SU-DHL-6 (cell line): ENCODE data around the gene CUBN.

ENCODE experiments used
- H2AFZ ChIP-seq: fragments of 200-600 bp; sonication (generic); 2 replicates; pipeline ENCODE4 v1.6.1; 2014; ENCODE audit warnings: low read depth, mild to moderate bottlenecking, moderate library complexity, mixed read lengths, antibody characterized with exemption, low read length; ENCODE audit not compliant: severe bottlenecking
- H3F3A ChIP-seq: fragments of 200-600 bp; shearing (Covaris generic); 2 replicates; pipeline ENCODE4 v1.6.0; 2016; ENCODE audit warnings: antibody characterized with exemption, mild to moderate bottlenecking; ENCODE audit not compliant: insufficient read depth
- H3K27ac ChIP-seq: fragments of 200-600 bp; sonication (generic); 2 replicates; pipeline ENCODE4 v1.5.1; 2016; ENCODE audit warnings: low read depth, mild to moderate bottlenecking, low read length, moderate library complexity, mixed read lengths
- H3K27me3 ChIP-seq: fragments of 200-600 bp; sonication (generic), shearing (Covaris generic); 2 replicates; pipeline ENCODE4 v1.6.0; 2014; ENCODE audit warnings: mild to moderate bottlenecking, low read length
- H3K36me3 ChIP-seq: fragments of 200-600 bp; sonication (generic); 2 replicates; pipeline ENCODE4 v1.6.1; 2014; ENCODE audit warnings: mild to moderate bottlenecking, low read length, mixed read lengths
- H3K4me2 ChIP-seq: fragments of 300-600, 200-600 bp; shearing (Covaris generic), sonication (generic); 2 replicates; pipeline ENCODE4 v1.6.0; 2014; ENCODE audit warnings: low read length, low read depth, mild to moderate bottlenecking; ENCODE audit not compliant: poor library complexity, severe bottlenecking
- H3K4me3 ChIP-seq: fragments of 200-600 bp; sonication (generic); 2 replicates; pipeline ENCODE4 v1.5.1; 2014; ENCODE audit warnings: antibody characterized with exemption, low read length, mild to moderate bottlenecking, mixed read lengths; ENCODE audit not compliant: insufficient read depth, poor library complexity, severe bottlenecking
- H3K79me2 ChIP-seq: fragments of 200-600 bp; sonication (generic); 2 replicates; pipeline ENCODE4 v1.6.1; 2014; ENCODE audit warnings: mild to moderate bottlenecking, low read length, moderate library complexity; ENCODE audit not compliant: insufficient read depth
- H3K9ac ChIP-seq: fragments of 200-600 bp; sonication (generic); 2 replicates; pipeline ENCODE4 v1.7.0; 2014; ENCODE audit warnings: mild to moderate bottlenecking, low read length
- H3K9me2 ChIP-seq: fragments of 200-600 bp; sonication (generic); replicated peaks from 2 replicates; pipeline ENCODE4 v1.6.1; 2014; ENCODE audit warnings: low read length; ENCODE audit not compliant: insufficient read depth
- H3K9me3 ChIP-seq: fragments of 200-600 bp; sonication (generic); 2 replicates; pipeline ENCODE4 v1.6.1; 2014; ENCODE audit warnings: low read length, mixed read lengths; ENCODE audit not compliant: insufficient read depth
- H4K20me1 ChIP-seq: fragments of 200-600 bp; sonication (generic); 2 replicates; pipeline ENCODE4 v1.6.1; 2014; ENCODE audit warnings: low read depth, mild to moderate bottlenecking, antibody characterized with exemption, low read length, moderate library complexity, mixed read lengths
- EZH2phosphoT487 ChIP-seq: fragments of 200-600 bp; sonication (generic), shearing (Covaris generic); conservative IDR thresholded peaks from 2 replicates; pipeline ENCODE4 v1.6.1; 2018; ENCODE audit warnings: mild to moderate bottlenecking, antibody characterized with exemption, low read length, moderate library complexity, mixed read lengths
- TF ChIP-seq, protein P1 (sequence below): fragments of 200-600 bp; sonication (generic); IDR thresholded peaks from one replicate; pipeline ENCODE4 v1.5.1; 2017; ENCODE audit warnings: antibody characterized with exemption, mild to moderate bottlenecking, low read length, moderate library complexity; ENCODE audit not compliant: insufficient read depth, poor library complexity, severe bottlenecking

The CUBN gene

DNA sequence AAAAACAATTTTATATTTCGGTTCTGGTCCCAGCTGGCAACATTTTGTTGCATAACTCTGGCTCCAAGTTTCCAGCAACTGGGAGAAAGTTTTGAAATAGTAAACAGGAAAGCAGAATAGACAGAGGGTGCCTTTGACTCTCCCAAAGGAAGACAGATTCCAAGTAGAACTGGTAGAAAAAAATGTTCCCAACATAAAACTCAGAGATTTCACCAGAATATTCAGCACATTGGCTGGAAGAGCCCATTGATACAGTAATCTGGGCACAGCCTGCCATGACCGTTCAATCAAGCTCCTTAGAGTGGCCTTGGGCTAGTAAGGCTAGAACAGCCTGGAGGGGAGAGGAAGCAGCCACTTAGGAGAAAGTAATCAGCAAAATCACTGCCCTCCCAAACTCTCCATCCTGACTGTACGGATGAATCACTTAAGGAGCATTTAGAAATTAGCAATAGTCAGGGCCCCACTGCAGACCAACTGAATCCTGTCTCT is 120.4 kb downstream of the CUBN start:
- H3K4me3 ChIP-seq = no peak overlapping the region
- no peaks in the 10 kb centered on the region for H3K27me3 ChIP-seq
- no peaks in the 10 kb centered on the region for H3K36me3 ChIP-seq
- no peak overlapping the region for H3K4me2 ChIP-seq
- H3K9me3 ChIP-seq = no peaks in the 10 kb centered on the region
- no peak overlapping the region for H3K9ac ChIP-seq
- no peaks in the 10 kb centered on the region for H3K9me2 ChIP-seq
- H3F3A ChIP-seq = no peaks in the 10 kb centered on the region
- TF ChIP-seq, protein P1, sequence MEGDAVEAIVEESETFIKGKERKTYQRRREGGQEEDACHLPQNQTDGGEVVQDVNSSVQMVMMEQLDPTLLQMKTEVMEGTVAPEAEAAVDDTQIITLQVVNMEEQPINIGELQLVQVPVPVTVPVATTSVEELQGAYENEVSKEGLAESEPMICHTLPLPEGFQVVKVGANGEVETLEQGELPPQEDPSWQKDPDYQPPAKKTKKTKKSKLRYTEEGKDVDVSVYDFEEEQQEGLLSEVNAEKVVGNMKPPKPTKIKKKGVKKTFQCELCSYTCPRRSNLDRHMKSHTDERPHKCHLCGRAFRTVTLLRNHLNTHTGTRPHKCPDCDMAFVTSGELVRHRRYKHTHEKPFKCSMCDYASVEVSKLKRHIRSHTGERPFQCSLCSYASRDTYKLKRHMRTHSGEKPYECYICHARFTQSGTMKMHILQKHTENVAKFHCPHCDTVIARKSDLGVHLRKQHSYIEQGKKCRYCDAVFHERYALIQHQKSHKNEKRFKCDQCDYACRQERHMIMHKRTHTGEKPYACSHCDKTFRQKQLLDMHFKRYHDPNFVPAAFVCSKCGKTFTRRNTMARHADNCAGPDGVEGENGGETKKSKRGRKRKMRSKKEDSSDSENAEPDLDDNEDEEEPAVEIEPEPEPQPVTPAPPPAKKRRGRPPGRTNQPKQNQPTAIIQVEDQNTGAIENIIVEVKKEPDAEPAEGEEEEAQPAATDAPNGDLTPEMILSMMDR = no peak
- no peak for TF ChIP-seq EZH2phosphoT487
- H3K27ac ChIP-seq = no peak overlapping the region
- H2AFZ ChIP-seq = no peak overlapping the region
- no peaks in the 10 kb centered on the region for H4K20me1 ChIP-seq
- H3K79me2 ChIP-seq = no peaks in the 10 kb centered on the region

GRCh38 chr10:17007418-17007770 is 122.2 kb downstream of the CUBN start:
- Histone ChIP-seq H3K9me2 (no peaks in the 10 kb centered on the region), H3K79me2 (no peaks in the 10 kb centered on the region), H4K20me1 (no peaks in the 10 kb centered on the region), H3K9ac (no peak overlapping the region), H3K27me3 (no peaks in the 10 kb centered on the region), H3K36me3 (no peaks in the 10 kb centered on the region), H2AFZ (no peak overlapping the region), H3F3A (no peaks in the 10 kb centered on the region), H3K4me3 (no peak overlapping the region), H3K9me3 (no peaks in the 10 kb centered on the region), H3K27ac (no peak overlapping the region), H3K4me2 (no peak overlapping the region)
- TF ChIP-seq, protein P1 = no peak
- TF ChIP-seq EZH2phosphoT487 = no peak

- Histone ChIP-seq H3K9ac (no peak overlapping the region), H3K36me3 (no peaks in the 10 kb centered on the region), H3K4me2 (no peak overlapping the region), H3K27me3 (no peaks in the 10 kb centered on the region), H3K79me2 (no peaks in the 10 kb centered on the region), H3K27ac (no peak overlapping the region), H3F3A (no peaks in the 10 kb centered on the region), H4K20me1 (no peaks in the 10 kb centered on the region), H3K4me3 (no peak overlapping the region), H3K9me3 (no peaks in the 10 kb centered on the region), H2AFZ (no peak overlapping the region), H3K9me2 (no peaks in the 10 kb centered on the region)
- TF ChIP-seq, protein P1 = no peak
- TF ChIP-seq EZH2phosphoT487 = no peak
Observed at GRCh38 chr10:17006631-17007417, 122.8 kb downstream of the CUBN start.
